ENCODE data around the gene LACTB.

The LACTB gene

GRCh38 chr15:63124506-63124905 is 2.8 kb downstream of the LACTB start:
- no peak for DNase-seq (ENCODE audit: low spot score)

DNA sequence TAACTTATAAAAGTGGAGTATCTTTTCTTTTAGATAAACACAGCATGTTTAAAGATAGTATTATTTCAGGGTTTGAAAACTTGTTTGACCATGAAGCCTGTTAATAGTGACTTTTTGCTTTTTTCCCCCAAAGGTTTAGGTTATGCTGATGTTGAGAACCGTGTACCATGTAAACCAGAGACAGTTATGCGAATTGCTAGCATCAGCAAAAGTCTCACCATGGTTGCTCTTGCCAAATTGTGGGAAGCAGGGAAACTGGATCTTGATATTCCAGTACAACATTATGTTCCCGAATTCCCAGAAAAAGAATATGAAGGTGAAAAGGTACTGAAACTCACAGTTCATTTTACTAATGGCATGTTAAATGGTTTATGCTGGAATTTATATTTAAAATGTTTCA is 5.1 kb downstream of the LACTB start:
- DNase-seq (ENCODE audit: low spot score): no peak

DNA sequence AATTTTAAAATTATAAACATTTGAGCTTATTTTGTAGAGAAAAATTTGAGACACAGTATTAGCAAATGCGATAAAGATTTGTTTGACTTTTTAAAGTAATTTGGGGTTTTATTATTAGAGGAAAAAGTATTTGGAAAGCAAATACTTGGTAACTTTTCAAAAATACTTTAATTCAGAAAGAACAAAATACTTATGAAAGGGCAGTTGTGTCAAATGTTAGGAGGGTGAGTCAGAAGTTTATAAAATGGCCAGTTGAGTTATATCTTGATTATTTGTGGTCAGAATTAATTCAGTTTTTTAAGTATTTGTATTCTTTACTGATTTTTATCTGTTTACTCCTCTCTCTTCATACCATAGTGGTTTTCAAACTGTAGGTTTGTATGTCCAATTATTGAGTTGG is 12.1 kb downstream of the LACTB start:
- no peak for DNase-seq (ENCODE audit: low spot score)

DNA sequence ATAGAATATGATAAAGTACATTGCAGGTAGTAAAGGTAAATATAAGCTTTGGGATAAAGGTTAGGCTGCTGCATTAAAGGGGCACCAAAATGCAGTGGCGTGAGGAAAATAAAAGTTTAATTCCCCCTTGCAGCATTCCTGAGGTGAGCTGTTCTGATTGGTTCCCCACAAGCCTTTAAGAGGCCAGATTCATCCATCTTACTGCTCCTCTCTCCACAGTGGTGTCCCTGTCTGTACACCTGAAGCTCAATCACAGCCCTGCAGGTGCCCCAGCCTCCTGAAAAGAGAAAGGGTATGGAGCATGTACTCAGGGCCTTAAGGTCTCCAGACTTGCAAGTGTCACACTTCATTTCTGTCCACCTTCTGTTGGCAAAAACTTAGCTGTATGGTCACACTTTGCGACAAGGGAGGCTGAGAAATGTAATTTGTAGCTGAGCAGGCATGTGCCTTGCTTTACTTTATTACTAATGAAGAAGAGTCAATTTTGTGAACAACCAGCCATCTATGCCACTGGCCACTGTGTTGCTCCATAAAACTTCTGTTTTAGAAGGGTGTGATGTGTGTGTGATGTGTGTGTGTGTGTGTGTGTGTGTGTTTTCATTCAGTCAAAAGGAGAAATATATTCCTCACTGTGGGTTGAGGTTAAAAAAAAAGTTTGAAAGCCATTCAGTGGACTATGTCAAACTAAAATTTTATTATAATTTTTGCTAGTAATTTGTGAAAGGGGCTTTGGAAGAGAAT is 12.8 kb downstream of the LACTB start:
- no peak for DNase-seq (ENCODE audit: low spot score)

GRCh38 chr15:63135281-63135680 is 13.6 kb downstream of the LACTB start:
- no peak for DNase-seq (ENCODE audit: low spot score)

- DNase-seq (ENCODE audit: low spot score): no peak
Measured at GRCh38 chr15:63135804-63136203, 14.1 kb downstream of the LACTB start.

DNA sequence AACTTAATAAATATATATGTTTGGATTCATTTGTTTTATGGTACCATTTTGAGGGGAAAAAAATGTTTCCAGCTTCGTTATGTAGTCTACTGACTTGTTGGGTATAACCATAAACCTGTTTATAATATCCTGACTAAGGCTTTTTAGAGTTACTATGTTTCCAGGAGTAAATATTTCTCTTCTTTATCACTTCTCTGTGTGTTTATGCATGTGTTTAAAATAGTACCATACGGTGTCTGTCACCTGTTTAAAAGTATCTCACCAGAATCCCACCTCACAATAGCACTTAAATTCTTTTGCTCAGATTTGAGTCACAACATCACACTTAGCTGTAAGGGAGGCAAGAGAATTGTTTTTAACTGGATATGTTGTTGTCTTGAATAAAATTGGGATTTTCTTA is 15.1 kb downstream of the LACTB start:
- no peak for DNase-seq (ENCODE audit: low spot score)

- DNase-seq (ENCODE audit: low spot score): no peak
Measured at GRCh38 chr15:63140936-63141335, 19.3 kb downstream of the LACTB start.

DNA sequence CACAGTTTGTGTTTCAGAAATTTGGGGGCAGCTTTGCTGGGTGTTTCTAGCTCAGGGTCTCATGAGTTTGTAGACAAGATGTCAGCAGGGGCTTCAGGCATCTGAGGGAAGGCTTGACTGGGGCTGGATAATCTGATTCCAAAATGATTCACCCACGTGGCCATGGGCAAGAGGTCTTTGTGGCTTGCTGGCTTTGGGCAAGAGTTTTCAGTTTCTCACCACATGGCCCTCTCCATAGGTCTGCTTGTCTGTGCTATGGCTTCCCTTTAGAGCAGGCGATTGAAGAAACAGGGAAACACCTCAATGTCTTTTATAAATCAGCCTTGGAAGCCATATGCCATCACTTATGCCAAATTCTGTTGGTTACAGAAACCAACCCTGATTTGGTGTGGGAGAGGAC is 23.8 kb downstream of the LACTB start:
- no peak for DNase-seq (ENCODE audit: low spot score)

- DNase-seq (ENCODE audit: low spot score): no peak
Measured at GRCh38 chr15:63146684-63147083, 25.0 kb downstream of the LACTB start.

GRCh38 chr15:63151665-63152064 is 30.0 kb downstream of the LACTB start:
- no peak for DNase-seq (ENCODE audit: low spot score)

GRCh38 chr15:63155486-63155885 is 33.8 kb downstream of the LACTB start:
- no peak for DNase-seq (ENCODE audit: low spot score)

DNA sequence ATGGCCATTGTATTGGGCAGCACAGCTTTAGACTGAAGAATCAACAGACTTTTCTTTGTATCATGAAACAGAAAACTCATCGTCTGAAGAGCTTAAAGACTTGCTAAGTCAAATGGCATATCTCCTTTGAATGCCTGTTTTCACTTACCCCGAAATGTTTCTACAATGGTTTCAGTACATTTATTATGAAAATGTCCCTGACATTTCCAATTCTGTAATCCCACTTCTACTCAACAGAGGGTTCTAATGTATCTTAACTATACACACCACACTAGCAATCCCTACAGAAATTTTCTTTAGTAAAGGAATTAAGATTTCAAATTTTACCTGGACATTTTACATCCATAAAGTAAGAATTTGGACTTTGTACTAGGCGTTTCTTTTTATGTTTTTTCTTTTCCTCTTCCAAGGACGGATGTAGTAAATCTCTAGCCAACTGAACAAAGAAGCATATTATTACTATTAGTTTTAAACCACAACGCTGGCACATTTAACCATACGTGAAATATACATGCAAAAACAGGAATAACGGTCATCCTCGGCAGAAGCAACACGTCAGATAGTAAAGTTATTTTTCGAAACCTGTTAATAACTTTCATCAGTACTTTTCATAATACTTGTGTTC is 34.5 kb downstream of the LACTB start:
- DNase-seq (ENCODE audit: low spot score): no peak

GRCh38 chr15:63156755-63157117 is 35.1 kb downstream of the LACTB start:
- no peak for DNase-seq (ENCODE audit: low spot score)

- DNase-seq (ENCODE audit: low spot score): peak; percentile 88
Measured at GRCh38 chr15:63157118-63157843, 35.6 kb downstream of the LACTB start, which contains the start of gene RPS27L. RPS27L (minus strand) TSS chr15:63157477; CDS start chr15:63157405, 72 bp downstream.

DNA sequence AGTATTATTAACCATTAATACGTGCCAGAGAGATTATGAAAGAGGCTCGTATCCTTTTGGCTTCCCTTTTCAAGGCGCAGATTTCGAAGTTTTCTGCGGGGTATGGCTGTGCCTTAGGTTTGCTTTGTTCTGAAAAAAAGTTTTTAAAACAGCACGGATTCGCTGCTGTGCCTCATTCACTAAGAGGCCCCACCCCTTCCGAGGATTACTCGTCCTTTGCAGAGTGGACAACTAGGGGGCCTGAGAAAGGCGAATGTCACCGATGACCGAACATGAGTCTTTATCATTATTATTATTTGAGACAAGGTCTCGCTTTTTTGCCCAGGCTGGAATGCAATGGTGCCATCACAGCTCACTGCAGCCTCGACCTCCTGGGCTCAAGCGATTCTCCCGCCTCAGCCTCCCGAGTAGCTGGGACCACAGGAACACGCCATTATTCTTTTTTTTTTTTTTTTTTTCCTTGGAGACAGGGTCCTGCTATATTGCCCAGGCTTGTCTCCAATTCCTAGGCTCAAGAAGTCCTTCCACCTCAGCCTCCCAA is 36.3 kb downstream of the LACTB start:
- DNase-seq (ENCODE audit: low spot score): peak; percentile 22

GRCh38 chr15:63160638-63161037 is 39.0 kb downstream of the LACTB start:
- DNase-seq (ENCODE audit: low spot score): no peak

GRCh38 chr15:63163217-63163616 is 41.6 kb downstream of the LACTB start:
- no peak for DNase-seq (ENCODE audit: low spot score)

- no peak for DNase-seq (ENCODE audit: low spot score)
Measured at GRCh38 chr15:63165166-63165859, 43.7 kb downstream of the LACTB start.

- peak; percentile 15 for DNase-seq (ENCODE audit: low spot score)
Measured at GRCh38 chr15:63166219-63166618, 44.6 kb downstream of the LACTB start.

DNA sequence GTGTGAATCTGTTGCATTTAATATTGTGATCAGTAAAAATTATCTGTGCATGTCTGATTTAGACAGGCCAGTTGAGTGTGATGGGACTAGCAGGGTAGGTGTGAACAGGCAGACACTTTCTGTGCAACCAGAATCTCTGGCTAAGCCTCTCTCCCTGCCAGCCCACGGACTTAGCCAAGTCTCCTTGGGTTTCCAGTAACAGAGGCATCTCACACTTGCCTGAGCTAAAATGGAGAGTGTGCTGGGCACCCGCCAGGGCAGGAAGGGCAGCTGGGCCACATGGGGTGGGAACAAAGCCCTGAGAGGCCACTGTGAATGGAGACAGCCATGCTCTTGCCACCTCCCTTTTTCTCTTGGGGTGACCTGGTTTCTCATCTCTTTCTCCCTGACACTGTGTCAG is 48.1 kb downstream of the LACTB start:
- no peak for DNase-seq (ENCODE audit: low spot score)

- DNase-seq (ENCODE audit: low spot score): no peak
Measured at GRCh38 chr15:63172376-63172775, 50.7 kb downstream of the LACTB start.

Measured in CD4-positive, alpha-beta T cell treated with Interleukin-6 at 100 ng/mL for 8 hours (primary cell).